H1 (cell line): ENCODE data around the gene KNCN. TPM values are rescaled to one million over a fixed set of nuclear protein-coding genes. Genes with fewer than 3 reads are reported as not detected.

Experiments
- CHD7 ChIP-seq: fragments of 300-600 bp; sonication (generic); IDR thresholded peaks from 2 replicates; pipeline ENCODE4 v1.7.1; 2012; ENCODE audit warnings: low read length, moderate library complexity, mild to moderate bottlenecking, inconsistent platforms; ENCODE audit not compliant: insufficient replicate concordance
- POLR2AphosphoS5 ChIP-seq: IDR thresholded peaks from 2 replicates; pipeline ENCODE4 v1.6.1; 2011; ENCODE audit warnings: low read depth, low read length
- polyA plus RNA-seq, 7 experiments: library from polyadenylated mRNA; depleted of rRNA in 3 of 7; stranded (reverse) in 5 of 7; unstranded in 2 of 7; fragments of >200 nt in 5 of 7; fragments of 200-250 nt in 2 of 7; gene quantifications; 1 replicate in 5 of 7; 2 replicates in 1 of 7; 4 replicates in 1 of 7; pipeline versions ENCODE4 v1.2.1 to v1.2.3, GENCODE V29; 2011 to 2013; ENCODE audit warnings: missing spikeins in 2 of 7, mixed read lengths in 2 of 7
- total RNA-seq: library from RNA; stranded (reverse); fragmentation: NEBNext Ultra II Directional; extraction: Animal tissue kit (Norgen Biotek cat#: 25700); gene quantifications from 2 replicates; pipeline ENCODE4 v1.2.1, GENCODE V29; 2021

KNCN gene
- total and polyA plus RNA-seq, 2 of the 8 experiments (the other 6 are each of a cell fraction or from before 2014, with no cell fraction given), result not detected

GRCh38 chr1:46587069-46587468, 35.6 kb upstream of the KNCN start (continued):
- TF ChIP-seq CHD7 (no peak), POLR2AphosphoS5 (no peak)
- TF ChIP-seq, all 59 proteins: peak for 0
